GM23248 (cell line): ENCODE results near the gene AGPAT2.

ENCODE experiments used
- EZH2 ChIP-seq: fragments of 200-600 bp; sonication (generic); IDR thresholded peaks from 2 replicates; pipeline ENCODE4 v1.6.1; 2018; ENCODE audit warnings: antibody characterized with exemption, mild to moderate bottlenecking; ENCODE audit not compliant: insufficient read depth, poor library complexity, severe bottlenecking
- EZH2phosphoT487 ChIP-seq: fragments of 200-600 bp; sonication (generic); IDR thresholded peaks from 2 replicates; pipeline ENCODE4 v1.6.1; 2018; ENCODE audit warnings: antibody characterized with exemption, moderate library complexity, mild to moderate bottlenecking, low read depth; ENCODE audit not compliant: insufficient read depth

- TF ChIP-seq EZH2phosphoT487 (no peak), EZH2 (no peak)
These were observed 8.7 kb upstream of the AGPAT2 start for GRCh38 chr9:136695955-136696354.
